Measurements from ENCODE around the gene EPHB2. TPM values are rescaled to one million over a fixed set of nuclear protein-coding genes. Genes with fewer than 3 reads are reported as not detected.

EPHB2 gene
- total and polyA plus RNA-seq, 9 donors = 2.5 to 55.1 (median 15.1) TPM

- WGBS, 3 donors = 85 to 87% (median 86%) methylated on average over 11 to 12 of the region's 12 CpGs
- DNase-seq = no peak
Measured at GRCh38 chr1:22916471-22916820, 205.8 kb downstream of the EPHB2 start.

GRCh38 chr1:22917989-22918388 is 207.3 kb downstream of the EPHB2 start:
- Histone ChIP-seq H3K9me3 (no peaks in the 10 kb centered on the region), H3K4me1 (ENCODE audit: insufficient read depth) (peaks cover 2% of the 10 kb centered on the region), H3K36me3 (no peaks in the 10 kb centered on the region), H3K27me3 (no peaks in the 10 kb centered on the region), H3K4me3 (no peak overlapping the region), H3K27ac (no peak overlapping the region)
- no peak for TF ChIP-seq EP300 (IDR thresholded peaks at IDR 0.05)
- TF ChIP-seq CTCF (IDR thresholded peaks at IDR 0.05) = no peak
- TF ChIP-seq POLR2A (IDR thresholded peaks at IDR 0.05) = no peak
- intact Hi-C loops (cut with DNase I) = no loop called here
- WGBS, 3 donors = 88 to 94% (median 90%) methylated on average over 5 of the region's 5 CpGs
- DNase-seq = no peak

More at GRCh38 chr1:22916471-22916820, 205.8 kb downstream of the EPHB2 start:
- Histone ChIP-seq H3K4me1 (ENCODE audit: insufficient read depth) (peaks cover 2% of the 10 kb centered on the region), H3K9me3 (no peaks in the 10 kb centered on the region), H3K4me3 (no peak overlapping the region), H3K27me3 (no peaks in the 10 kb centered on the region), H3K36me3 (no peaks in the 10 kb centered on the region), H3K27ac (no peak overlapping the region)
- no peak for TF ChIP-seq POLR2A (IDR thresholded peaks at IDR 0.05)
- intact Hi-C loops (cut with DNase I) = no loop called here

- Histone ChIP-seq H3K36me3 (no peaks in the 10 kb centered on the region), H3K9me3 (no peaks in the 10 kb centered on the region), H3K27ac (no peak overlapping the region), H3K4me3 (no peak overlapping the region), H3K4me1 (ENCODE audit: insufficient read depth) (peaks cover 2% of the 10 kb centered on the region), H3K27me3 (no peaks in the 10 kb centered on the region)
- no peak for DNase-seq
- WGBS, 3 donors = 70 to 84% (median 79%) methylated on average over 4 of the region's 4 CpGs
- TF ChIP-seq EP300 (IDR thresholded peaks at IDR 0.05) = no peak
- intact Hi-C loops (cut with DNase I) = no loop called here
Measured at GRCh38 chr1:22918644-22919043, 208.0 kb downstream of the EPHB2 start.

GRCh38 chr1:22919341-22920025 is 208.8 kb downstream of the EPHB2 start:
- TF ChIP-seq POLR2A (IDR thresholded peaks at IDR 0.05) = no peak
- no peak for TF ChIP-seq EP300 (IDR thresholded peaks at IDR 0.05)
- TF ChIP-seq CTCF (IDR thresholded peaks at IDR 0.05) = no peak
- Histone ChIP-seq H3K9me3 (no peaks in the 10 kb centered on the region), H3K27me3 (no peaks in the 10 kb centered on the region), H3K27ac (no peak overlapping the region), H3K4me3 (no peak overlapping the region), H3K4me1 (ENCODE audit: insufficient read depth) (peaks cover 2% of the 10 kb centered on the region), H3K36me3 (no peaks in the 10 kb centered on the region)
- DNase-seq = no peak
- WGBS, 3 donors = 62 to 67% (median 66%) methylated on average over 8 of the region's 8 CpGs
- intact Hi-C loops (cut with DNase I) = no loop called here

DNA sequence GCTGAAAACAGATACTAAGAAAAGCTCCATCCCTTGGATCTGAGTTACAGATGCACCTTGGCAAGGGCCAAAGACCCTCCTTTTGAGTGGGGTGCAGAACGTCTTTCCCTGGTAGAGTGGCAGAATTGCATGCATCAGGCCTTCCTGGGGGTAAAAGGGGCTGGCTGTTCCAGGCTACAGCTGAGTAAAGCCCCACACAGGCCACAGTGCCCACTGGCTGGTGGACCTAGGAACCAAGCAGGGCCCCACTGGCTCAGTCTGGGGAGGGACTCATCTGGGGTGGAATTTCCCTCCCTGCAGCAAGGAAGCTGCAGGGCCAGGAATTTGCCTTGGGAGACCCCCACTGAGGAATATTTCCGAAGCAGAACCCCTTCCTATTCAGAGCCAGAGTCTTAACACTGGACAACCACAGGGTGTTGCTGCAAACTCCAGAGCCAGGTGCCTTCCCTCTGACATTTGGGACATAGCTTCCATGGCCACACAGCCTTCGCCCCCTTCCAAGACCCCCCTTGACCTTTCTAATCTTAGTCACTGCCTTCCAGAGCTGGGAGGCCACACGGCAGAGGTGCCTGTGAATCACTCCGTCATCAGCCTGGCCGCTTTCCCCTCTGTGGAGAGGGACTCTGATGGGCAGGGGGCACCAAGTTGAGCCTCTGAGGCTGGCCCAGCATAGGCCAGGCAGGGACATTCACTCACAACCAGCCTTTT is 209.5 kb downstream of the EPHB2 start:
- H3K27me3 ChIP-seq = no peaks in the 10 kb centered on the region
- H3K4me3 ChIP-seq = no peak overlapping the region
- WGBS, 3 donors = 65 to 79% (median 76%) methylated on average over 6 of the region's 6 CpGs
- H3K27ac ChIP-seq = no peak overlapping the region
- no peaks in the 10 kb centered on the region for H3K9me3 ChIP-seq
- peaks cover 2% of the 10 kb centered on the region for H3K4me1 ChIP-seq (ENCODE audit: insufficient read depth)
- no peak for TF ChIP-seq CTCF (IDR thresholded peaks at IDR 0.05)
- TF ChIP-seq EP300 (IDR thresholded peaks at IDR 0.05) = no peak
- no peak for TF ChIP-seq POLR2A (IDR thresholded peaks at IDR 0.05)
- intact Hi-C loops (cut with DNase I) = no loop called here
- no peak for DNase-seq
- H3K36me3 ChIP-seq = no peaks in the 10 kb centered on the region
